A673 (cell line): ENCODE data around the gene ATRNL1. TPM values are rescaled to one million over a fixed set of nuclear protein-coding genes. Genes with fewer than 3 reads are reported as not detected.
"Not testable (repeated sequence)": the region's sequence is repeated elsewhere in the genome, so short reads cannot be mapped to it uniquely, and the experiment has no call there.

Experiments used
- BruUV-seq: library from RNA; stranded (reverse); fragments of 400-500 nt; replicated peaks from 2 replicates; lab custom pipeline; 2021; lab: Mats Ljungman, UMichigan
- CTCF ChIA-PET: fragments of 300-600 bp; sonication (Branson Sonifier 250); formaldehyde crosslinking; loops from one replicate; lab custom pipeline; 2022; ENCODE audit warnings: antibody characterized with exemption; lab: Charles Lee
- POLR2A ChIA-PET: fragments of 300-600 bp; sonication (Branson Sonifier 250); formaldehyde crosslinking; loops from one replicate; lab custom pipeline; 2022; ENCODE audit warnings: antibody characterized with exemption; ENCODE audit not compliant: low non-redundant PET; lab: Charles Lee
- DNase-seq: peaks from one replicate; pipeline ENCODE4 v3.0.0-alpha.2; 2015; ENCODE audit warnings: low spot score
- H3K27ac ChIP-seq: fragments of 200-600 bp; sonication (generic); 2 replicates; pipeline ENCODE4 v1.5.1; 2016; ENCODE audit warnings: mixed run types, low read depth, mild to moderate bottlenecking, mixed read lengths, antibody characterized with exemption, low read length; ENCODE audit not compliant: poor library complexity, severe bottlenecking
- H3K27me3 ChIP-seq: fragments of 200-600 bp; sonication (generic); replicated peaks from 2 replicates; pipeline ENCODE4 v1.6.1; 2017; ENCODE audit warnings: mixed run types, low read depth, mild to moderate bottlenecking, mixed read lengths, antibody characterized with exemption, low read length; ENCODE audit not compliant: insufficient read depth, poor library complexity
- H3K36me3 ChIP-seq: fragments of 200-600 bp; sonication (generic); 2 replicates; pipeline ENCODE4 v1.6.1; 2016; ENCODE audit warnings: mixed run types, mild to moderate bottlenecking, mixed read lengths, antibody characterized with exemption, low read length; ENCODE audit not compliant: insufficient read depth, poor library complexity, severe bottlenecking
- H3K4me1 ChIP-seq: fragments of 200-600 bp; sonication (generic); 2 replicates; pipeline ENCODE4 v1.6.1; 2017; ENCODE audit warnings: mixed run types, mild to moderate bottlenecking, mixed read lengths, antibody characterized with exemption, low read length; ENCODE audit not compliant: insufficient read depth, poor library complexity, severe bottlenecking
- H3K4me3 ChIP-seq: fragments of 200-600 bp; sonication (generic); 2 replicates; pipeline ENCODE4 v1.5.1; 2016; ENCODE audit warnings: low read depth, mixed run types, mild to moderate bottlenecking, mixed read lengths, low read length; ENCODE audit not compliant: poor library complexity, severe bottlenecking
- H3K9me3 ChIP-seq: fragments of 200-600 bp; sonication (generic); 2 replicates; pipeline ENCODE4 v1.6.1; 2016; ENCODE audit warnings: mixed run types, low read depth, mild to moderate bottlenecking, mixed read lengths, antibody characterized with exemption, low read length; ENCODE audit not compliant: poor library complexity, severe bottlenecking
- EZH2 ChIP-seq: fragments of 200-600 bp; sonication (generic); IDR thresholded peaks from 2 replicates; pipeline ENCODE4 v1.6.1; 2017; ENCODE audit warnings: borderline replicate concordance, low read depth, mild to moderate bottlenecking, mixed read lengths, antibody characterized with exemption, low read length; ENCODE audit not compliant: poor library complexity, severe bottlenecking
- intact Hi-C: fragments of 100-400 bp; cut with micrococcal nuclease; formaldehyde crosslinking; loops from one replicate; pipeline ENCODE4 v1.10.0; 2022; ENCODE audit not compliant: unreplicated experiment
- total RNA-seq: library from RNA; stranded (reverse); gene quantifications from 2 replicates; pipeline ENCODE4 v1.2.3, GENCODE V29; 2021
- TF ChIP-seq, protein P1 (sequence below): fragments of 300-800, 200-600 bp; sonication (generic); conservative IDR thresholded peaks from 2 replicates; pipeline ENCODE4 v1.5.1; 2017; ENCODE audit warnings: low read depth, mild to moderate bottlenecking, antibody characterized with exemption, low read length, moderate library complexity, mixed read lengths

ATRNL1 gene
- total RNA-seq, 1 experiment from 2014 or later: 3.0 TPM

GRCh38 chr10:115295213-115295805 lies 202.1 kb downstream of the ATRNL1 start:
- POLR2A ChIA-PET: no interaction called here
- no peaks in the 10 kb centered on the region for H3K4me1 ChIP-seq
- no TSS peak for BruUV-seq
- H3K36me3 ChIP-seq: no peaks in the 10 kb centered on the region
- no peak for TF ChIP-seq EZH2
- TF ChIP-seq, protein P1, sequence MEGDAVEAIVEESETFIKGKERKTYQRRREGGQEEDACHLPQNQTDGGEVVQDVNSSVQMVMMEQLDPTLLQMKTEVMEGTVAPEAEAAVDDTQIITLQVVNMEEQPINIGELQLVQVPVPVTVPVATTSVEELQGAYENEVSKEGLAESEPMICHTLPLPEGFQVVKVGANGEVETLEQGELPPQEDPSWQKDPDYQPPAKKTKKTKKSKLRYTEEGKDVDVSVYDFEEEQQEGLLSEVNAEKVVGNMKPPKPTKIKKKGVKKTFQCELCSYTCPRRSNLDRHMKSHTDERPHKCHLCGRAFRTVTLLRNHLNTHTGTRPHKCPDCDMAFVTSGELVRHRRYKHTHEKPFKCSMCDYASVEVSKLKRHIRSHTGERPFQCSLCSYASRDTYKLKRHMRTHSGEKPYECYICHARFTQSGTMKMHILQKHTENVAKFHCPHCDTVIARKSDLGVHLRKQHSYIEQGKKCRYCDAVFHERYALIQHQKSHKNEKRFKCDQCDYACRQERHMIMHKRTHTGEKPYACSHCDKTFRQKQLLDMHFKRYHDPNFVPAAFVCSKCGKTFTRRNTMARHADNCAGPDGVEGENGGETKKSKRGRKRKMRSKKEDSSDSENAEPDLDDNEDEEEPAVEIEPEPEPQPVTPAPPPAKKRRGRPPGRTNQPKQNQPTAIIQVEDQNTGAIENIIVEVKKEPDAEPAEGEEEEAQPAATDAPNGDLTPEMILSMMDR: no peak
- intact Hi-C loops: no loop called here
- H3K27me3 ChIP-seq: no peaks in the 10 kb centered on the region
- no peak for DNase-seq
- CTCF ChIA-PET: no interaction called here
- H3K27ac ChIP-seq: no peak overlapping the region
- H3K4me3 ChIP-seq: no peak overlapping the region
- H3K9me3 ChIP-seq: no peaks in the 10 kb centered on the region

DNA sequence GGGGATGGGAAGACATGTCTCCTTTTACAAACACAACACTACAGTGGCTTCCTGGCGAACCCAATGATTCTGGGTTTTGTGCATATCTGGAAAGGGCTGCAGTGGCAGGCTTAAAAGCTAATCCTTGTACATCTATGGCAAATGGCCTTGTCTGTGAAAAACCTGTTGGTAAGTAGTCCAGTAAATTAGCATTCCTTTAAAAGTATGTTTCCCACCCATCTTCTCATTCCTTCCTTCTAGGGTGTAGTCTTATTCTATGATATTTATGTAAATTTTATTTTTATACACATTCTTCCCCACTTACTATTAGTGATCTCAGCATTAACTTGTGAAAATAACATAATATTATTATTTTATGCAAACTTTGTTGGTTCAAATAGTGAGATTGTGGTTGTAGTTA lies 206.9 kb downstream of the ATRNL1 start:
- Histone ChIP-seq H3K4me3 (no peak overlapping the region), H3K4me1 (no peaks in the 10 kb centered on the region), H3K36me3 (no peaks in the 10 kb centered on the region), H3K9me3 (no peaks in the 10 kb centered on the region), H3K27ac (no peak overlapping the region), H3K27me3 (no peaks in the 10 kb centered on the region)
- DNase-seq: no peak
- POLR2A ChIA-PET: no interaction called here
- intact Hi-C loops: no loop called here
- TF ChIP-seq, protein P1: no peak
- TF ChIP-seq EZH2: no peak
- CTCF ChIA-PET: no interaction called here
- no TSS peak for BruUV-seq

DNA sequence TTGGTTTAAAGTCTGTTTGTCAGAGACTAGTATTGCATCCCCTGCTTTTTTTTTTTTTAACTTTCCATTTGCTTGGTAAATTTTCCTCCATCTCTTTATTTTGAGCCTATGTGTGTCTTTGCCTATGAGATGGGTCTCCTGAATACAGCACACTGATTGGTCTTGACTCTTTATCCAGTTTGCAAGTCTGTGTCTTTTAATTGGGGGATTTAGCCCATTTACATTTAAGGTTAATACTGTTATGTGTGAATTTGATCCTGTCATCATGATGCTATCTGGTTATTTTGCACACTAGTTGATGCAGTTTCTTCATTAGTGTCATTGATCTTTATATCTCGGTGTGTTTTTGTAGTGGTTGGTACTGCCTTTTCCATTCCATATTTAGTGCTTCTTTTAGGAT lies 226.5 kb downstream of the ATRNL1 start:
- POLR2A ChIA-PET, intact Hi-C loops, H3K27ac ChIP-seq, H3K9me3 ChIP-seq, H3K4me3 ChIP-seq, H3K4me1 ChIP-seq, H3K36me3 ChIP-seq, CTCF ChIA-PET, BruUV-seq, DNase-seq, H3K27me3 ChIP-seq: not testable (repeated sequence)

GRCh38 chr10:115321360-115321759 lies 228.2 kb downstream of the ATRNL1 start:
- no TSS peak for BruUV-seq
- H3K4me3 ChIP-seq: no peak overlapping the region
- no peak overlapping the region for H3K27ac ChIP-seq
- ChIA-PET POLR2A (no interaction called here), CTCF (no interaction called here)
- H3K9me3 ChIP-seq: no peaks in the 10 kb centered on the region
- H3K4me1 ChIP-seq: no peaks in the 10 kb centered on the region
- H3K36me3 ChIP-seq: no peaks in the 10 kb centered on the region
- DNase-seq: no peak
- intact Hi-C loops: no loop called here
- H3K27me3 ChIP-seq: no peaks in the 10 kb centered on the region
- no peak for TF ChIP-seq EZH2
- TF ChIP-seq, protein P1: no peak
